ENCODE data around the gene CHST15. TPM values are rescaled to one million over a fixed set of nuclear protein-coding genes. Genes with fewer than 3 reads are reported as not detected.

CHST15 gene
- polyA plus RNA-seq, 1 donor from 2014 or later, result 0.79 TPM

- Histone ChIP-seq H3K36me3 (ENCODE audit: insufficient read depth, low read length) (no peaks in the 10 kb centered on the region), H3K4me2 (ENCODE audit: low read length) (no peak overlapping the region), H2AFZ (ENCODE audit: low read depth, low read length) (no peak overlapping the region), H3K27ac (ENCODE audit: low read length) (no peak overlapping the region), H3K27me3 (ENCODE audit: insufficient read depth, low read depth, low read length) (no peaks in the 10 kb centered on the region), H3K4me3 (ENCODE audit: low read length) (no peak overlapping the region), H3K9me3 (ENCODE audit: low read length) (no peaks in the 10 kb centered on the region), H3K9me2 (ENCODE audit: insufficient read depth, low read length) (no peaks in the 10 kb centered on the region), H4K20me1 (ENCODE audit: insufficient read depth) (no peaks in the 10 kb centered on the region), H3F3A (ENCODE audit: insufficient read depth, low read length, poor library complexity, severe bottlenecking) (no peaks in the 10 kb centered on the region), H3K79me2 (replicated peaks; ENCODE audit: insufficient read depth, low read length) (no peaks in the 10 kb centered on the region), H3K9ac (ENCODE audit: low read length) (no peak overlapping the region)
- TF ChIP-seq SMC3 (conservative IDR thresholded peaks at IDR 0.05; ENCODE audit: poor library complexity), result no peak
- TF ChIP-seq EZH2 (IDR thresholded peaks at IDR 0.05; ENCODE audit: borderline replicate concordance, insufficient read depth, low read length, poor library complexity, severe bottlenecking), result no peak
- no peak for TF ChIP-seq MXI1 (conservative IDR thresholded peaks at IDR 0.05; ENCODE audit: poor library complexity, severe bottlenecking)
- no peak for TF ChIP-seq POLR2AphosphoS5 (IDR thresholded peaks at IDR 0.05)
- no peak for TF ChIP-seq REST (IDR thresholded peaks at IDR 0.05; ENCODE audit: borderline replicate concordance)
- no peak for TF ChIP-seq CTCF (IDR thresholded peaks at IDR 0.05; ENCODE audit: poor library complexity, severe bottlenecking)
- no peak for TF ChIP-seq EP300 (conservative IDR thresholded peaks at IDR 0.05; ENCODE audit: poor library complexity, severe bottlenecking)
- no peak for TF ChIP-seq TAF1 (IDR thresholded peaks at IDR 0.05; ENCODE audit: low read depth)
- TF ChIP-seq RAD21 (conservative IDR thresholded peaks at IDR 0.05), result no peak
These were observed 15.4 kb downstream of the CHST15 start for GRCh38 chr10:124078028-124078427.

- no peak overlapping the region for H3K27ac ChIP-seq (ENCODE audit: low read length)
- no peaks in the 10 kb centered on the region for H3K9me3 ChIP-seq (ENCODE audit: low read length)
- no peaks in the 10 kb centered on the region for H3K79me2 ChIP-seq (replicated peaks; ENCODE audit: insufficient read depth, low read length)
These were observed 16.0 kb downstream of the CHST15 start for GRCh38 chr10:124077208-124077993.

More at GRCh38 chr10:124077208-124077993, 16.0 kb downstream of the CHST15 start:
- Histone ChIP-seq H3F3A (ENCODE audit: insufficient read depth, low read length, poor library complexity, severe bottlenecking) (no peaks in the 10 kb centered on the region), H3K36me3 (ENCODE audit: insufficient read depth, low read length) (no peaks in the 10 kb centered on the region), H3K9ac (ENCODE audit: low read length) (no peak overlapping the region), H3K4me3 (ENCODE audit: low read length) (peak overlapping the region; percentile 6), H4K20me1 (ENCODE audit: insufficient read depth) (no peaks in the 10 kb centered on the region), H3K27me3 (ENCODE audit: insufficient read depth, low read depth, low read length) (no peaks in the 10 kb centered on the region), H3K9me2 (ENCODE audit: insufficient read depth, low read length) (no peaks in the 10 kb centered on the region), H3K4me2 (ENCODE audit: low read length) (peak overlapping the region; percentile 28), H2AFZ (ENCODE audit: low read depth, low read length) (no peak overlapping the region)
- TF ChIP-seq CTCF (IDR thresholded peaks at IDR 0.05; ENCODE audit: poor library complexity, severe bottlenecking), result no peak
- no peak for TF ChIP-seq SMC3 (conservative IDR thresholded peaks at IDR 0.05; ENCODE audit: poor library complexity)
- TF ChIP-seq EZH2 (IDR thresholded peaks at IDR 0.05; ENCODE audit: borderline replicate concordance, insufficient read depth, low read length, poor library complexity, severe bottlenecking), result no peak
- TF ChIP-seq REST (IDR thresholded peaks at IDR 0.05; ENCODE audit: borderline replicate concordance), result no peak
- TF ChIP-seq EP300 (conservative IDR thresholded peaks at IDR 0.05; ENCODE audit: poor library complexity, severe bottlenecking), result no peak
- TF ChIP-seq RAD21 (conservative IDR thresholded peaks at IDR 0.05), result no peak
- no peak for TF ChIP-seq TAF1 (IDR thresholded peaks at IDR 0.05; ENCODE audit: low read depth)
- TF ChIP-seq MXI1 (conservative IDR thresholded peaks at IDR 0.05; ENCODE audit: poor library complexity, severe bottlenecking), result no peak
- no peak for TF ChIP-seq POLR2AphosphoS5 (IDR thresholded peaks at IDR 0.05)
